AG09309 (cell line): ENCODE data around the gene JCAD.

Experiments
- DNase-seq: peaks from one replicate; pipeline ENCODE4 v3.0.0-alpha.2; 2010; ENCODE audit warnings: low read depth
- H3K4me3 ChIP-seq: 2 replicates; pipeline ENCODE4 v1.5.1; 2011; ENCODE audit warnings: mild to moderate bottlenecking, low read depth, low read length, moderate library complexity; ENCODE audit not compliant: control insufficient read depth
- CTCF ChIP-seq: IDR thresholded peaks from 2 replicates; pipeline ENCODE4 v1.5.1; 2011; ENCODE audit warnings: mild to moderate bottlenecking, low read depth, low read length, inconsistent platforms; ENCODE audit not compliant: insufficient read depth, control insufficient read depth; ENCODE audit errors: missing control alignments

Gene JCAD

GRCh38 chr10:30096564-30096963 lies 37.2 kb upstream of the JCAD start:
- no peak overlapping the region for H3K4me3 ChIP-seq
- no peak for TF ChIP-seq CTCF
- DNase-seq: no peak

GRCh38 chr10:30095631-30096422 lies 36.4 kb upstream of the JCAD start:
- DNase-seq: no peak
- no peak for TF ChIP-seq CTCF
- no peak overlapping the region for H3K4me3 ChIP-seq

- DNase-seq: no peak
- TF ChIP-seq CTCF: no peak
- no peak overlapping the region for H3K4me3 ChIP-seq
Observed at GRCh38 chr10:30094601-30095000, 35.2 kb upstream of the JCAD start.

- no peak for TF ChIP-seq CTCF
- H3K4me3 ChIP-seq: no peak overlapping the region
- no peak for DNase-seq
Observed at GRCh38 chr10:30093303-30093950, 34.0 kb upstream of the JCAD start.

GRCh38 chr10:30092151-30092790 lies 32.9 kb upstream of the JCAD start:
- peak; percentile 6 for TF ChIP-seq CTCF
- DNase-seq: no peak
- no peak overlapping the region for H3K4me3 ChIP-seq

GRCh38 chr10:30091136-30091535 lies 31.8 kb upstream of the JCAD start:
- no peak overlapping the region for H3K4me3 ChIP-seq
- no peak for DNase-seq
- no peak for TF ChIP-seq CTCF
